WERI-Rb-1 (cell line): ENCODE results near the gene ALDH16A1.

Experiments
- DNase-seq: peaks from one replicate; pipeline ENCODE4 v3.0.0-alpha.2; 2020
- H3K27ac ChIP-seq: fragments of 250-450 bp; sonication (Bioruptor Pico); 2 replicates; pipeline ENCODE4 v1.5.1; 2020; ENCODE audit warnings: mild to moderate bottlenecking, moderate library complexity
- H3K27me3 ChIP-seq: fragments of 250-450 bp; sonication (Bioruptor Pico); 2 replicates; pipeline ENCODE4 v1.5.1; 2021; ENCODE audit warnings: mild to moderate bottlenecking, low read depth, moderate library complexity; ENCODE audit not compliant: insufficient read depth, severe bottlenecking
- H3K36me3 ChIP-seq: fragments of 250-450 bp; sonication (Bioruptor Pico); 2 replicates; pipeline ENCODE4 v1.5.1; 2020; ENCODE audit warnings: mild to moderate bottlenecking, moderate library complexity
- H3K4me3 ChIP-seq: 2 replicates; pipeline ENCODE4 v1.5.1; 2011; ENCODE audit warnings: low read depth, mild to moderate bottlenecking, control low read depth, low read length
- H3K9me3 ChIP-seq: fragments of 250-450 bp; sonication (Bioruptor Pico); 2 replicates; pipeline ENCODE4 v1.5.1; 2021; ENCODE audit warnings: mild to moderate bottlenecking, moderate library complexity; ENCODE audit not compliant: severe bottlenecking
- TF ChIP-seq, protein P1 (sequence below): IDR thresholded peaks from 2 replicates; pipeline ENCODE4 v1.5.1; 2011; ENCODE audit warnings: low read depth, mild to moderate bottlenecking, control low read depth, inconsistent platforms, low read length

The ALDH16A1 gene

DNA sequence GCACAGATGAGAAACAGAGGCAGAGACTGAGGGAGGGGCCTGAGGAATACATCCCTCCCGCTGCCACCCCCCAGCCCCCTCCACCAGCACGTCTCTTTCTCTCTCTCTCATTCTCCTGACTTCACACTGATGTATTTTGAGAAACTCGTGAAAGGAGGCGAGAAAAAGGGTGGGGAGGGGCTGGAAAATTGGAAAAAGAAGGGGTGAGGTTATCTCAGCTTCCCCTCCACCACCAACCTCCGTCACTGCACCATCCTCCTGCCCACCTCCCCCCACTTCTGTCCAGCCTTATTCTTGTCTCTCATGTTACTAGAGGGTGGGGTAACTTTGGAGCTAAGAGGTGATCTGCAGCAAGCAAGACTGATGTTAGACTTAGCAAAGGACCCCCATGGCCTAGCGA lies 13.2 kb upstream of the ALDH16A1 start:
- no peaks in the 10 kb centered on the region for H3K27me3 ChIP-seq
- no peak for DNase-seq
- peaks cover 22% of the 10 kb centered on the region for H3K36me3 ChIP-seq
- TF ChIP-seq, protein P1, sequence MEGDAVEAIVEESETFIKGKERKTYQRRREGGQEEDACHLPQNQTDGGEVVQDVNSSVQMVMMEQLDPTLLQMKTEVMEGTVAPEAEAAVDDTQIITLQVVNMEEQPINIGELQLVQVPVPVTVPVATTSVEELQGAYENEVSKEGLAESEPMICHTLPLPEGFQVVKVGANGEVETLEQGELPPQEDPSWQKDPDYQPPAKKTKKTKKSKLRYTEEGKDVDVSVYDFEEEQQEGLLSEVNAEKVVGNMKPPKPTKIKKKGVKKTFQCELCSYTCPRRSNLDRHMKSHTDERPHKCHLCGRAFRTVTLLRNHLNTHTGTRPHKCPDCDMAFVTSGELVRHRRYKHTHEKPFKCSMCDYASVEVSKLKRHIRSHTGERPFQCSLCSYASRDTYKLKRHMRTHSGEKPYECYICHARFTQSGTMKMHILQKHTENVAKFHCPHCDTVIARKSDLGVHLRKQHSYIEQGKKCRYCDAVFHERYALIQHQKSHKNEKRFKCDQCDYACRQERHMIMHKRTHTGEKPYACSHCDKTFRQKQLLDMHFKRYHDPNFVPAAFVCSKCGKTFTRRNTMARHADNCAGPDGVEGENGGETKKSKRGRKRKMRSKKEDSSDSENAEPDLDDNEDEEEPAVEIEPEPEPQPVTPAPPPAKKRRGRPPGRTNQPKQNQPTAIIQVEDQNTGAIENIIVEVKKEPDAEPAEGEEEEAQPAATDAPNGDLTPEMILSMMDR = no peak
- H3K9me3 ChIP-seq = no peaks in the 10 kb centered on the region
- H3K27ac ChIP-seq = peak overlapping the region; percentile 84
- peak overlapping the region; percentile 97 for H3K4me3 ChIP-seq

DNA sequence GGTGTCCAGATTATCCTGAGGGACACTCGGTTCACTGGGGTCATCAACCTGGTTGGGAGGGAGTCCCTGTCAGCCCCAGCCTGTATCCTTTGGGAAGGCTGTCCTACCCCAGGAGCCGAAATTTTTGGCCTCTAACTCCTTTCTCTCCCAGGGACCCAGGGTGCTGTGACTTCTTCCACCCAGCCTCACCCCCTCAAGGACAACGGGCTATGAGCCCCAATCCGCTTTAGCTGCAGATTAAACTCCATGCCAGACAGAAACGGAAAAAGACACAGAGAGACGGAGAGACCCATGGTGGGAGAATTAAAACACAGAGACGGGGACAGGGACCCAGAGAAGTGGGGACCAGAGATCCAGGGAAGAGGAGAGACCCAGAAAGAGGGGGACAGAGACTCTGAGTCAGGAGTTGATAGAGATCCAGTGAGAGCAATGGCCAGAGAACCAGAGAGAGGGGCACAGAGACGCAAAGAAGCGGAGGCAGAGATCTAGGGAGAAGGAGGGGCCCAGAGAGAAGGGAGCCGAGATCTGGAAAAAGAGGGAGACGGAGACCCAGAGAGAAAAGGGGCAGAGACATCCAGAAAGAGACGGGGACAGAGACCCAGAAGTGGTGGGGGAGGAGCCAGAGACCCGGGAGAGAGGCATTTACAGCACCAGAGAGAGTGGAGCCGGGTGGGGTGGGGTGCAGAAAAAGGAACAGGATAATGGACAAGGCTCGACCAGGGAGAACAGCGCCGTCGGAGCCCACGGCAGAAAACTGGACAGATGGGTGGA lies 12.4 kb upstream of the ALDH16A1 start:
- peak overlapping the region; percentile 97 for H3K4me3 ChIP-seq
- DNase-seq = peak; percentile 60
- TF ChIP-seq, protein P1 = no peak
- peak overlapping the region; percentile 84 for H3K27ac ChIP-seq
- H3K9me3 ChIP-seq = no peaks in the 10 kb centered on the region
- no peaks in the 10 kb centered on the region for H3K27me3 ChIP-seq
- peaks cover 14% of the 10 kb centered on the region for H3K36me3 ChIP-seq

DNA sequence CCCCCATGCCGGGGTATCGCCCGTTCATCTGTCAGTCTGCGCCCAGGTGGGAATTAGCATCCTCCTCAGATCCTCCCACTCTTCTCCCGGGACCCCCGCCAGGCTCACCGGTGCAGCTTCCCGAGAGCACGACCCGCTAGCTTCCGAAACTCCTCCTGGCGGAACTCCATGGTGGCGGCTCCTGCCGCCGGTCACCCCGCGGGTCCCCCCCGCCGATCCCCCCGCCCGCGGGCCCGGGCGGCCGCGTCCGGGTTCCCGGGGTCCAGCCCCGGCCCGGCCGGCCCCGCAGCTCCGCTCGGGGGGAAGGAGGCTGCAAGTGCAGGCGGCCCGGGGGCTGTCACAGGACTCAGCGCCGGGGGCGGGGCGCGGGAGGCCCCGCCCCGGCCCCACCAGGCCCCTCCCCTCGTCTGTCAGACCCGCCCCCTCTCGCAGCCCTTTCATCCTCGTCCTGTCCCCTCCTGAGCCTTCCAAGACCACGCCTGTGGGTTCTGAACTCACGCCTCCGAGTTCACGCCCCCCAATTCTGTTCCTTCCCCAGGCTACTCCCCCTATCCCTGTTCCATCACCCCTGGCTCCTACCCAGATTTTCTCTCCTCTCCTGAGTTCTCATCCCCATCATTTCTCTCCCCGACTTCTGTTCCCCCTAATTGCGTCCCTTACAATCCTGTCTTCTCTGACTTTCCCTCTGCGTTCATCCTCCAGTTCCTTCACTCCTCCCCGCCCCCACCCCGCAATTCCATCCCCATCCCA lies 11.6 kb upstream of the ALDH16A1 start, which contains the start of gene SLC17A7:
Gene SLC17A7 (minus strand): TSS at position 318 of the 750 bp plus-strand sequence. CDS start 148 bp downstream, at position 170.
- Histone ChIP-seq H3K4me3 (peak within 1 kb of the TSS; percentile 97), H3K9me3 (no peaks in the 10 kb centered on the region), H3K27ac (peak within 1 kb of the TSS; percentile 84), H3K36me3 (peaks cover 8% of the 10 kb centered on the region), H3K27me3 (no peaks in the 10 kb centered on the region)
- DNase-seq = peak; percentile 82
- TF ChIP-seq, protein P1 = 0 out of 2 replicates have a peak, but pooled peaks have one; percentile 4

DNA sequence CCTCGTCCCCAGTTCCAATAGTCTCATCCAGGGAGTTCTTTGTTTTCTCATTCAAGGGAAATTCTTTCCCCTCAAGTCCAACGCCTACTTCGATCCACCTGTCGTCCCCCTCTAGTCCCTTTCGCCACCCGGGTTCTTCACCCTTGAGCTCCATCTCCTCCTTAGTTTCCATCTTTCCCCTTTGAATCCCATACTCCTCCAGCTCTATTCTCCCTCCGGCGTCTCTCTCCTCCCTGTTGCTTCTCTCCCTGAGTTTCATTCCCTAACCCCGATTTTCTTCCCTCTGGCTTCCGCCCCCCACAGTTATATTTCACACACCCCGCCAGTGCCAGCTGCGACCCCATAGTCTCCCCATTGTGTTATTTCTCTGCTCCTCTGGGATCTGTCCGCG lies 11.1 kb upstream of the ALDH16A1 start:
- H3K4me3 ChIP-seq = peak overlapping the region; percentile 54
- no peak for DNase-seq
- TF ChIP-seq, protein P1 = no peak
- no peaks in the 10 kb centered on the region for H3K9me3 ChIP-seq
- H3K27ac ChIP-seq = peak overlapping the region; percentile 41
- H3K27me3 ChIP-seq = no peaks in the 10 kb centered on the region
- peaks cover 8% of the 10 kb centered on the region for H3K36me3 ChIP-seq

DNA sequence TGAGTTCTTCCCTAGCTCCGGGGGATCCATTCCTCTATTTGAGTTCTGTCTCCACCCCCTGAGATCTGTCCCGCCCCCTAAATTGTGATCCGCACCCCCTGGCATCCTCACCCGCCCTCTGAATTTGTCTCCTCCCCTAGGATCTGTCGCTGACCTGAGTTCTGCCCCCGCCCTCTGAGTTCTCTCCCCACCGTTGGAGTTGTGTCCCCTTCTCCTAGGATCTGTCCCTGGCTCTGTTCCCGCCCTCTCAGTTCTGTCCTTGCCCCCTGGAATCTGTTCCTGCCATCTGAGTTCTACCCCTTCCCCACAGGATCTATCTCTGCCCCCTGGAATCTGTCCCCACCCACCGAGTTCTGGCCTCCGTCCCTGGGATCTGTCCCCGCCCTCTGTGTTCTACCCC lies 10.7 kb upstream of the ALDH16A1 start:
- DNase-seq = peak; percentile 76
- peaks cover 11% of the 10 kb centered on the region for H3K36me3 ChIP-seq
- TF ChIP-seq, protein P1 = no peak
- no peaks in the 10 kb centered on the region for H3K9me3 ChIP-seq
- H3K27me3 ChIP-seq = no peaks in the 10 kb centered on the region
- peak overlapping the region; percentile 41 for H3K27ac ChIP-seq
- H3K4me3 ChIP-seq = peak overlapping the region; percentile 54
